OCI-LY3 (cell line): ENCODE data around the gene RAB6C.
"Not testable (repeated sequence)": the region's sequence is repeated elsewhere in the genome, so short reads cannot be mapped to it uniquely, and the experiment has no call there.

Experiments
- H2AFZ ChIP-seq: fragments of 200-600, 300-600 bp; shearing (Covaris generic); 2 replicates; pipeline ENCODE4 v1.6.0; 2014; ENCODE audit warnings: antibody characterized with exemption, low read depth, low read length
- H3K27ac ChIP-seq: fragments of 200-600, 300-600 bp; sonication (generic); 2 replicates; pipeline ENCODE4 v1.5.1; 2014; ENCODE audit warnings: mild to moderate bottlenecking, low read length, moderate library complexity, mixed read lengths
- H3K27me3 ChIP-seq: fragments of 200-600, 300-600 bp; sonication (generic); 2 replicates; pipeline ENCODE4 v1.6.1; 2014; ENCODE audit warnings: low read depth, low read length, mixed read lengths
- H3K36me3 ChIP-seq: fragments of 200-600, 300-600 bp; sonication (generic); replicated peaks from 2 replicates; pipeline ENCODE3; 2014; ENCODE audit warnings: low read depth, low read length, mixed read lengths
- H3K4me1 ChIP-seq: fragments of 300-600, 200-600 bp; sonication (generic); 2 replicates; pipeline ENCODE4 v1.6.1; 2014; ENCODE audit warnings: low read length, mixed read lengths
- H3K4me2 ChIP-seq: fragments of 200-600, 300-600 bp; sonication (generic); 2 replicates; pipeline ENCODE4 v1.6.1; 2014; ENCODE audit warnings: low read length, mixed read lengths
- H3K4me3 ChIP-seq: fragments of 300-600, 200-600 bp; sonication (generic); 2 replicates; pipeline ENCODE4 v1.5.1; 2014; ENCODE audit warnings: antibody characterized with exemption, mild to moderate bottlenecking, low read length, moderate library complexity
- H3K79me2 ChIP-seq: fragments of 300-600, 200-600 bp; shearing (Covaris generic); 2 replicates; pipeline ENCODE4 v1.6.1; 2014; ENCODE audit warnings: mild to moderate bottlenecking, low read length, mixed read lengths
- H3K9ac ChIP-seq: fragments of 300-600, 200-600 bp; shearing (Covaris generic); 2 replicates; pipeline ENCODE4 v1.6.0; 2014; ENCODE audit warnings: mild to moderate bottlenecking, low read length, moderate library complexity
- H3K9me3 ChIP-seq: fragments of 200-600, 300-600 bp; shearing (Covaris generic); 2 replicates; pipeline ENCODE4 v1.6.1; 2014; ENCODE audit warnings: low read length, mixed read lengths; ENCODE audit not compliant: insufficient read depth
- H4K20me1 ChIP-seq: fragments of 200-600, 300-600 bp; sonication (generic); 2 replicates; pipeline ENCODE4 v1.6.1; 2016; ENCODE audit warnings: low read length, mixed read lengths; ENCODE audit not compliant: insufficient read depth
- EZH2phosphoT487 ChIP-seq: fragments of 200-600 bp; shearing (Covaris generic); IDR thresholded peaks from 2 replicates; pipeline ENCODE4 v1.6.1; 2018; ENCODE audit warnings: antibody characterized with exemption, mixed run types, low read depth
- TF ChIP-seq, protein P1 (sequence below): fragments of 200-600, 300-600 bp; sonication (generic); IDR thresholded peaks from 2 replicates; pipeline ENCODE4 v1.5.1; 2014; ENCODE audit warnings: antibody characterized with exemption, low read length, low read depth

The RAB6C gene

DNA sequence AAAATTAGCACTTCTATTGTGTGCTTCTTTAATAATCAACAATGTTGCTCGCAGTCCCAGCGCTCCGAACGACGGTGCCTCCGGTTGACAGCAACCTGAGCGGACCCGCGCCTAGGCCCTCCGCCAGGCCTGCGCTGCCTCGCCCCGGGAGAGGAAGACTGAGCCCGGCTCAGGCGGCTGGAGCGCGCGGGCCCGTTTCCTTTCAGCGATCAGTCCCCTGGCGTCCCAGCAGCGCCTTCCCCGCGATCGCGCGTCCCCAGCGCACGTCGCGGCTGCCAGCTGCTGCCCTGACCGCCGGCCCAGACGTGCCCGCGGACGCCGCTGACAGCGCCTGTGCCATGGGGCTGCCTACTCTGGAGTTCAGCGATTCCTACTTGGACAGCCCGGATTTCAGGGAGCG is 26.4 kb downstream of the RAB6C start:
- not testable (repeated sequence) for H3K27me3 ChIP-seq, H2AFZ ChIP-seq, H3K9me3 ChIP-seq, H4K20me1 ChIP-seq, H3K4me3 ChIP-seq, H3K4me1 ChIP-seq, H3K79me2 ChIP-seq, H3K27ac ChIP-seq, H3K9ac ChIP-seq, H3K36me3 ChIP-seq, H3K4me2 ChIP-seq

DNA sequence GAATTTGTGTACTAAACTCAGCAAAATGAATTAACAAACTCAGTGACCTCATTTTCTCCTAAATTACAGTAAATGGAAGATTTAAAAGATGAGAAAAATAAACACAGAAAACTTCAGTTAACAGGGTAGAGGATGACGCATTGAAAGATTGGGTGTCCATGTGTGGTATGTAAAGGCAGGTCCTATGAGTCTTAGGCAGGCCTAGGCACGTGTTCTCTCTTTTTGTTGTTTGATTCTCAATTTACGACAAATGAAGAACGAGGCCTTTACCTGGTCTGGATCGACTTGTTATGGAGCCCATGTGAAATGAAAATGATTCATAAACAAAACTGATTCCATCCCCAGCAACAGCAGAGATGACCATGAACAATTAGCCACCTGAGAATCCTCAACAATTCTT is 37.2 kb downstream of the RAB6C start:
- H3K4me3 ChIP-seq, H3K9ac ChIP-seq, H2AFZ ChIP-seq, H3K27me3 ChIP-seq, H3K4me2 ChIP-seq, H3K27ac ChIP-seq, H3K9me3 ChIP-seq, H4K20me1 ChIP-seq, H3K4me1 ChIP-seq, H3K36me3 ChIP-seq, H3K79me2 ChIP-seq: not testable (repeated sequence)

- TF ChIP-seq EZH2phosphoT487 = no peak
- TF ChIP-seq, protein P1, sequence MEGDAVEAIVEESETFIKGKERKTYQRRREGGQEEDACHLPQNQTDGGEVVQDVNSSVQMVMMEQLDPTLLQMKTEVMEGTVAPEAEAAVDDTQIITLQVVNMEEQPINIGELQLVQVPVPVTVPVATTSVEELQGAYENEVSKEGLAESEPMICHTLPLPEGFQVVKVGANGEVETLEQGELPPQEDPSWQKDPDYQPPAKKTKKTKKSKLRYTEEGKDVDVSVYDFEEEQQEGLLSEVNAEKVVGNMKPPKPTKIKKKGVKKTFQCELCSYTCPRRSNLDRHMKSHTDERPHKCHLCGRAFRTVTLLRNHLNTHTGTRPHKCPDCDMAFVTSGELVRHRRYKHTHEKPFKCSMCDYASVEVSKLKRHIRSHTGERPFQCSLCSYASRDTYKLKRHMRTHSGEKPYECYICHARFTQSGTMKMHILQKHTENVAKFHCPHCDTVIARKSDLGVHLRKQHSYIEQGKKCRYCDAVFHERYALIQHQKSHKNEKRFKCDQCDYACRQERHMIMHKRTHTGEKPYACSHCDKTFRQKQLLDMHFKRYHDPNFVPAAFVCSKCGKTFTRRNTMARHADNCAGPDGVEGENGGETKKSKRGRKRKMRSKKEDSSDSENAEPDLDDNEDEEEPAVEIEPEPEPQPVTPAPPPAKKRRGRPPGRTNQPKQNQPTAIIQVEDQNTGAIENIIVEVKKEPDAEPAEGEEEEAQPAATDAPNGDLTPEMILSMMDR = no peak
These were observed 39.9 kb downstream of the RAB6C start for GRCh38 chr2:130019402-130019801.

GRCh38 chr2:130020069-130020468 is 40.6 kb downstream of the RAB6C start:
- H3K27ac ChIP-seq = not testable (repeated sequence)

More at GRCh38 chr2:130019402-130019801, 39.9 kb downstream of the RAB6C start:
- Histone ChIP-seq H2AFZ (no peak overlapping the region), H3K4me3 (no peak overlapping the region), H4K20me1 (no peaks in the 10 kb centered on the region), H3K4me1 (no peaks in the 10 kb centered on the region), H3K27ac (no peak overlapping the region), H3K9me3 (no peaks in the 10 kb centered on the region), H3K27me3 (no peaks in the 10 kb centered on the region), H3K9ac (no peak overlapping the region), H3K79me2 (no peaks in the 10 kb centered on the region), H3K36me3 (no peaks in the 10 kb centered on the region), H3K4me2 (no peak overlapping the region)

GRCh38 chr2:130025931-130026330 is 46.5 kb downstream of the RAB6C start:
- not testable (repeated sequence) for H3K4me3 ChIP-seq, H3K9me3 ChIP-seq, H2AFZ ChIP-seq, H3K79me2 ChIP-seq, H3K4me1 ChIP-seq, H3K36me3 ChIP-seq, H3K9ac ChIP-seq, H3K27ac ChIP-seq, H3K27me3 ChIP-seq, H3K4me2 ChIP-seq, H4K20me1 ChIP-seq

More at GRCh38 chr2:130020069-130020468, 40.6 kb downstream of the RAB6C start:
- H3K79me2 ChIP-seq, H3K36me3 ChIP-seq, H3K9ac ChIP-seq, H3K9me3 ChIP-seq, H2AFZ ChIP-seq, H3K4me1 ChIP-seq, H3K4me2 ChIP-seq, H3K4me3 ChIP-seq, H3K27me3 ChIP-seq, H4K20me1 ChIP-seq: not testable (repeated sequence)
